GM23248 (cell line): ENCODE data around the gene APOC3. TPM values are rescaled to one million over a fixed set of nuclear protein-coding genes. Genes with fewer than 3 reads are reported as not detected.

Source experiments
- DNase-seq: peaks from one replicate; pipeline ENCODE4 v3.0.0-alpha.2; 2015
- H2AFZ ChIP-seq: fragments of 200-600 bp; sonication (generic); 2 replicates; pipeline ENCODE4 v1.6.1; 2016; ENCODE audit warnings: antibody characterized with exemption
- H3F3A ChIP-seq: fragments of 200-600 bp; sonication (generic); 2 replicates; pipeline ENCODE4 v1.6.1; 2016; ENCODE audit warnings: mild to moderate bottlenecking, antibody characterized with exemption, mixed run types; ENCODE audit not compliant: insufficient read depth
- H3K27ac ChIP-seq: fragments of 200-600 bp; sonication (generic); 2 replicates; pipeline ENCODE4 v1.5.1; 2016; ENCODE audit warnings: mild to moderate bottlenecking
- H3K27me3 ChIP-seq: fragments of 200-600 bp; sonication (generic); replicated peaks from 2 replicates; pipeline ENCODE4 v1.6.1; 2016; ENCODE audit warnings: mild to moderate bottlenecking; ENCODE audit not compliant: insufficient read depth
- H3K36me3 ChIP-seq: fragments of 200-600 bp; sonication (generic); 2 replicates; pipeline ENCODE4 v1.6.1; 2016; ENCODE audit warnings: low read depth, mild to moderate bottlenecking
- H3K4me1 ChIP-seq: fragments of 200-600 bp; sonication (generic); 2 replicates; pipeline ENCODE4 v1.6.1; 2016; ENCODE audit warnings: mild to moderate bottlenecking; ENCODE audit not compliant: insufficient read depth
- H3K4me2 ChIP-seq: fragments of 200-600 bp; sonication (generic); one replicate; pipeline ENCODE4 v1.6.1; 2016; ENCODE audit warnings: mild to moderate bottlenecking; ENCODE audit not compliant: unreplicated experiment
- H3K4me3 ChIP-seq: fragments of 200-600 bp; sonication (generic); 2 replicates; pipeline ENCODE4 v1.5.1; 2016; ENCODE audit warnings: mild to moderate bottlenecking
- H3K79me2 ChIP-seq: fragments of 200-600 bp; sonication (generic); 2 replicates; pipeline ENCODE4 v1.6.1; 2016; ENCODE audit warnings: mild to moderate bottlenecking; ENCODE audit not compliant: insufficient read depth
- H3K9ac ChIP-seq: fragments of 200-600 bp; sonication (generic); 2 replicates; pipeline ENCODE4 v1.6.1; 2016; ENCODE audit warnings: mild to moderate bottlenecking
- H3K9me2 ChIP-seq: fragments of 200-600 bp; sonication (generic); 2 replicates; pipeline ENCODE4 v1.6.1; 2016; ENCODE audit warnings: mixed run types, mild to moderate bottlenecking, moderate library complexity; ENCODE audit not compliant: insufficient read depth
- H3K9me3 ChIP-seq: fragments of 200-600 bp; sonication (generic); one replicate; pipeline ENCODE4 v1.6.1; 2017; ENCODE audit warnings: low read depth
- H4K20me1 ChIP-seq: fragments of 200-600 bp; sonication (generic); 2 replicates; pipeline ENCODE4 v1.6.0; 2016; ENCODE audit not compliant: insufficient read depth
- EZH2 ChIP-seq: fragments of 200-600 bp; sonication (generic); IDR thresholded peaks from 2 replicates; pipeline ENCODE4 v1.6.1; 2018; ENCODE audit warnings: antibody characterized with exemption, mild to moderate bottlenecking; ENCODE audit not compliant: insufficient read depth, poor library complexity, severe bottlenecking
- EZH2phosphoT487 ChIP-seq: fragments of 200-600 bp; sonication (generic); IDR thresholded peaks from 2 replicates; pipeline ENCODE4 v1.6.1; 2018; ENCODE audit warnings: antibody characterized with exemption, moderate library complexity, mild to moderate bottlenecking, low read depth; ENCODE audit not compliant: insufficient read depth
- WGBS, 2 experiments: methylation state at CpG; one replicate each; pipeline ENCODE4 v1.1.6; 2015 to 2017; ENCODE audit warnings: low lambda C conversion rate in 2 of 2, low coverage in 1 of 2; ENCODE audit errors: missing lambda C conversion rate in 2 of 2; 5-methylcytosine and 5-hydroxymethylcytosine counted together
- in situ Hi-C: fragments of 300-500 bp; cut with MboI; formaldehyde crosslinking; loops from 2 replicates; pipeline ENCODE4 v1.15.0; 2020
- polyA plus RNA-seq: library from polyadenylated mRNA; unstranded; fragments of >200 nt; fragmentation: Nextera tagmentation; extraction: Ambion mirVana; gene quantifications from 2 replicates; pipeline ENCODE4 v1.2.1, GENCODE V29; 2016
- total RNA-seq: library from RNA; depleted of rRNA; stranded (reverse); fragments of >200 nt; shearing (Covaris generic); gene quantifications from 2 replicates; pipeline ENCODE4 v1.2.3, GENCODE V29; 2014

APOC3 gene
- total and polyA plus RNA-seq, 2 experiments from 2014 or later: not detected

GRCh38 chr11:116870054-116870453, 40.3 kb downstream of the APOC3 start:
- Histone ChIP-seq H3K9me3 (no peaks in the 10 kb centered on the region), H3K36me3 (no peaks in the 10 kb centered on the region), H3K4me3 (no peak overlapping the region), H3F3A (peaks cover 60% of the 10 kb centered on the region), H3K27me3 (no peaks in the 10 kb centered on the region), H3K4me1 (peaks cover 62% of the 10 kb centered on the region), H3K4me2 (no peak overlapping the region), H3K27ac (no peak overlapping the region), H3K79me2 (no peaks in the 10 kb centered on the region), H3K9me2 (no peaks in the 10 kb centered on the region), H2AFZ (no peak overlapping the region), H4K20me1 (no peaks in the 10 kb centered on the region), H3K9ac (no peak overlapping the region)
- DNase-seq: no peak
- in situ Hi-C loops: loop anchor here (10.0 kb wide), 1 partner anchor 235 kb away; no protein-coding TSS in a partner anchor
- no peak for TF ChIP-seq EZH2
- TF ChIP-seq EZH2phosphoT487: no peak
- 91 to 96% methylated on average over 3 of the region's 3 CpGs for WGBS, 2 experiments

- Histone ChIP-seq H3K4me3 (peak overlapping the region; percentile 33), H3K9me3 (no peaks in the 10 kb centered on the region), H2AFZ (peak overlapping the region; percentile 26), H3K36me3 (no peaks in the 10 kb centered on the region), H3K79me2 (no peaks in the 10 kb centered on the region), H3F3A (peaks cover 49% of the 10 kb centered on the region), H3K27ac (peak overlapping the region; percentile 84), H3K4me2 (peak overlapping the region; percentile 52), H3K9ac (peak overlapping the region; percentile 58), H4K20me1 (no peaks in the 10 kb centered on the region), H3K9me2 (no peaks in the 10 kb centered on the region), H3K4me1 (peaks cover 50% of the 10 kb centered on the region), H3K27me3 (no peaks in the 10 kb centered on the region)
- in situ Hi-C loops: loop anchor here (10.0 kb wide), 1 partner anchor 234 kb away; no protein-coding TSS in a partner anchor
- DNase-seq: peak; percentile 95
- no peak for TF ChIP-seq EZH2
- no peak for TF ChIP-seq EZH2phosphoT487
- 7 to 16% methylated on average over 3 of the region's 3 CpGs for WGBS, 2 experiments
Observed at GRCh38 chr11:116871248-116871647, 41.5 kb downstream of the APOC3 start.

GRCh38 chr11:116873381-116873780, 43.7 kb downstream of the APOC3 start:
- in situ Hi-C loops: loop anchor here (10.0 kb wide), 1 partner anchor 231 kb away; no protein-coding TSS in a partner anchor
- Histone ChIP-seq H3K4me3 (no peak overlapping the region), H3K27me3 (no peaks in the 10 kb centered on the region), H2AFZ (no peak overlapping the region), H3K4me1 (peaks cover 33% of the 10 kb centered on the region), H3K4me2 (no peak overlapping the region), H3F3A (peaks cover 34% of the 10 kb centered on the region), H3K9me2 (no peaks in the 10 kb centered on the region), H3K9me3 (no peaks in the 10 kb centered on the region), H3K79me2 (no peaks in the 10 kb centered on the region), H3K27ac (no peak overlapping the region), H3K36me3 (no peaks in the 10 kb centered on the region), H4K20me1 (no peaks in the 10 kb centered on the region), H3K9ac (no peak overlapping the region)
- DNase-seq: no peak
- WGBS, 2 experiments: 97% methylated on average over 11 of the region's 11 CpGs
- TF ChIP-seq EZH2 (no peak), EZH2phosphoT487 (no peak)

GRCh38 chr11:116874251-116874650, 44.5 kb downstream of the APOC3 start:
- Histone ChIP-seq H3K4me3 (no peak overlapping the region), H3K9me2 (no peaks in the 10 kb centered on the region), H4K20me1 (no peaks in the 10 kb centered on the region), H3K9me3 (no peaks in the 10 kb centered on the region), H3K79me2 (no peaks in the 10 kb centered on the region), H3K9ac (no peak overlapping the region), H2AFZ (no peak overlapping the region), H3K27me3 (no peaks in the 10 kb centered on the region), H3F3A (peaks cover 34% of the 10 kb centered on the region), H3K36me3 (no peaks in the 10 kb centered on the region), H3K4me2 (peak overlapping the region; percentile 4), H3K4me1 (peaks cover 33% of the 10 kb centered on the region), H3K27ac (no peak overlapping the region)
- peak; percentile 49 for DNase-seq
- TF ChIP-seq EZH2phosphoT487 (no peak), EZH2 (no peak)
- in situ Hi-C loops: loop anchor here (10.0 kb wide), 1 partner anchor 231 kb away; no protein-coding TSS in a partner anchor
- 61 to 78% methylated on average over 2 of the region's 2 CpGs for WGBS, 2 experiments
